Choroid plexus epithelial cell (primary cell): ENCODE data around the gene PRELID1.

Experiments used
- DNase-seq: peaks from one replicate; pipeline ENCODE4 v3.0.0-alpha.2; 2010; ENCODE audit warnings: low read depth
- H3K4me3 ChIP-seq: 2 replicates; pipeline ENCODE4 v1.5.1; 2011; ENCODE audit warnings: low read depth, mild to moderate bottlenecking, control low read depth, low read length, moderate library complexity
- CTCF ChIP-seq: conservative IDR thresholded peaks from 2 replicates; pipeline ENCODE4 v1.5.1; 2011; ENCODE audit warnings: low read depth, mild to moderate bottlenecking, control low read depth, inconsistent platforms, low read length, moderate library complexity

Gene PRELID1

GRCh38 chr5:177290816-177291596 is 12.6 kb upstream of the PRELID1 start:
- TF ChIP-seq CTCF, result no peak
- DNase-seq, result no peak

GRCh38 chr5:177291735-177292134 is 11.9 kb upstream of the PRELID1 start:
- no peak for DNase-seq
- no peak overlapping the region for H3K4me3 ChIP-seq
- TF ChIP-seq CTCF, result no peak

More at GRCh38 chr5:177290816-177291596, 12.6 kb upstream of the PRELID1 start:
- no peak overlapping the region for H3K4me3 ChIP-seq

- H3K4me3 ChIP-seq, result no peak overlapping the region
- no peak for DNase-seq
- no peak for TF ChIP-seq CTCF
Measured at GRCh38 chr5:177293819-177294581, 9.6 kb upstream of the PRELID1 start.

GRCh38 chr5:177294632-177295031 is 9.0 kb upstream of the PRELID1 start:
- H3K4me3 ChIP-seq, result no peak overlapping the region
- no peak for DNase-seq
- no peak for TF ChIP-seq CTCF

- DNase-seq, result no peak
- TF ChIP-seq CTCF, result no peak
- H3K4me3 ChIP-seq, result no peak overlapping the region
Measured at GRCh38 chr5:177295924-177296323, 7.7 kb upstream of the PRELID1 start.

- no peak overlapping the region for H3K4me3 ChIP-seq
- TF ChIP-seq CTCF, result no peak
- no peak for DNase-seq
Measured at GRCh38 chr5:177296581-177296980, 7.0 kb upstream of the PRELID1 start.
